GM18505 (cell line): ENCODE data around the gene TP73.

Experiments
- ATAC-seq: cut with Tn5 transposase; IDR thresholded peaks from one replicate; pipeline ENCODE4 v1.9.1; 2021; ENCODE audit not compliant: unreplicated experiment
- POLR2A ChIP-seq: IDR thresholded peaks from 4 replicates; pipeline ENCODE4 v1.6.1; 2011; ENCODE audit warnings: borderline replicate concordance; ENCODE audit not compliant: insufficient read depth, insufficient read length; ENCODE audit errors: extremely low read depth

The TP73 gene

GRCh38 chr1:3702990-3703728, 50.8 kb downstream of the TP73 start:
- no peak for ATAC-seq

GRCh38 chr1:3703786-3704371, 51.6 kb downstream of the TP73 start:
- no peak for TF ChIP-seq POLR2A
- ATAC-seq = no peak

More at GRCh38 chr1:3702990-3703728, 50.8 kb downstream of the TP73 start:
- TF ChIP-seq POLR2A = no peak

DNA sequence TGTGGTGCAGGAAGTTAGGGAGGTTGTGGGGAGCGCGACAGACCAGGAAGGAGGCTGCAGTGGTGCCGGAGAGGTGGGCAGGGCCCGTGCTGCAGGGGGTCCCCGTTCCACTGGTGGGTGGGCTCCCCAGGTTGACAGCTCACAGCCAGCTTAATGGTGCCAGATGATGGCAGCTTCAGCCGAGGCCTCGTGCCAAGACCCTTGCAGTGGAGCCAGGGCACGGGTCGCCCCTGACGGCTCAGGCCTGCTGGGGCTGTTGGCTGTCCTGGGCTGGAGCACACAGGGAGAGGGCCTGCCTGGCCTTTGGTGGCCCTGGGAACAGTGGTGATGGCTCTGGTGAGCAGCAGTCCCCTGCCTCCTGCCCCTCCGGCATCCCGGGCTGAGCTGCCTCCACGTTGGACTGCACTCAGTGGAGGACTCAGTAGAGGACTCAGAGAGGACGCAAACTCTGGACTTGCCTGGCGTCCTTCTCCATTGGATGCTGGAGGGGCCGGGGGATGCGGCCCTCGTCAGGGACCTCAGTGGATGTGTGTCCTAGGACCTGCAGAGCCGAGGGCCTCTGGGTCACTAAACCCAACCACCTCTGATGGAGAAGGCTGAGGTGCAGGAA, 53.1 kb downstream of the TP73 start:
- TF ChIP-seq POLR2A = no peak
- ATAC-seq = no peak

GRCh38 chr1:3706651-3707297, 54.5 kb downstream of the TP73 start:
- no peak for ATAC-seq
- no peak for TF ChIP-seq POLR2A

GRCh38 chr1:3707298-3707938, 55.1 kb downstream of the TP73 start:
- TF ChIP-seq POLR2A = no peak
- no peak for ATAC-seq

GRCh38 chr1:3707939-3708328, 55.6 kb downstream of the TP73 start:
- no peak for TF ChIP-seq POLR2A
- ATAC-seq = no peak

GRCh38 chr1:3708791-3709190, 56.5 kb downstream of the TP73 start:
- ATAC-seq = no peak

GRCh38 chr1:3710251-3710650, 57.9 kb downstream of the TP73 start:
- no peak for ATAC-seq
- TF ChIP-seq POLR2A = no peak

More at GRCh38 chr1:3708791-3709190, 56.5 kb downstream of the TP73 start:
- no peak for TF ChIP-seq POLR2A

DNA sequence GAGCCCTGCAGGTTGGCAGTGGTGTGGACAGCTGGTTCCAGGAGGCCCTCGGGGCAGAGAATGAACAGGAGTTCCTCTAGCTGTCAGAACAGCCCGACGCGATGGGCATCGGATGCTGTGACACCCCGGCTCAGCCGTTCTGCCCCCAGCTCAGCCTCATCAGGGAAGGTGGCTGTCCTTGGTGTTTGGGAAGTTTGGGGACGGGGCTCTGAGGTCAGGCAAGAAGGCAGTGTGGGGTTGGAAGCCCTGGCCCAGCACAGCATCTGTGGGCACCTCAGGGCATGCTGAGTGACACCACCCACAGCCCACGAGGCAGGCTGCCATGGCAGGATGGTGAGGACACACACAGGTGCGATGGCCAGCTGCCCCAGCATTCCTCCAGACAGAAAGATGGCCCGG, 59.1 kb downstream of the TP73 start:
- no peak for TF ChIP-seq POLR2A
- ATAC-seq = no peak

DNA sequence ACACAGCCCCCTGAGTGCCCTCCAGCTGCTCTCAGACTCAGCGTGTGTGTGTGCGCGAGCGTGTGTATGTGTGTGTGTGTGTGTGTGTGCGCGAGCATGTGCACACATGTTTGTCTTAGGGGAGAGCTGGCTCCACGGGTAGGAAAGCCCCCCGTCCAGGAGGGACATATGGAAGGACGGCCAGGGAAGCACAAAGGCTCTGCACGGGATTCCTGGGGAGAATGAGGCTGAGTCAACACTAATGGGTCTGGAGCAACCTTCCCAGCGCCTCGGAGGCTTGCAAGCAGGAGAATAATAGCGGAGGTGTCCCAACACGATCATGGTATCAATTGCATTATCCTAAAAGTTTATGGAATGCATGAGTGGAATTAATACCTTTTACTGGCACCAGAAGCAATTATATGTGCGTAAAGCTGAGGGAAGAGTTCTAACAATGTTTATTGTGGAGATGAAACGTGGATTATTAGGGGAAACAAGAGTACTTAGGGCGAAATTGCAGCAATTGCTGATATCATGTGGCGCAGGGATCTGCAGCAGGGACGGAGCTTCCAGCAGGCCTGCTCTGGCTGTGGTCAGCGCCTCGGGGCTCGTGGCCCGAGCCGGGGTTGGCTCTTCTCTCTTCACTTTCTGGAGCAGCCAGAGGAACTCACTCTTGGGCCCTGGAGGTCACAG, 59.6 kb downstream of the TP73 start:
- no peak for ATAC-seq
- TF ChIP-seq POLR2A = no peak

DNA sequence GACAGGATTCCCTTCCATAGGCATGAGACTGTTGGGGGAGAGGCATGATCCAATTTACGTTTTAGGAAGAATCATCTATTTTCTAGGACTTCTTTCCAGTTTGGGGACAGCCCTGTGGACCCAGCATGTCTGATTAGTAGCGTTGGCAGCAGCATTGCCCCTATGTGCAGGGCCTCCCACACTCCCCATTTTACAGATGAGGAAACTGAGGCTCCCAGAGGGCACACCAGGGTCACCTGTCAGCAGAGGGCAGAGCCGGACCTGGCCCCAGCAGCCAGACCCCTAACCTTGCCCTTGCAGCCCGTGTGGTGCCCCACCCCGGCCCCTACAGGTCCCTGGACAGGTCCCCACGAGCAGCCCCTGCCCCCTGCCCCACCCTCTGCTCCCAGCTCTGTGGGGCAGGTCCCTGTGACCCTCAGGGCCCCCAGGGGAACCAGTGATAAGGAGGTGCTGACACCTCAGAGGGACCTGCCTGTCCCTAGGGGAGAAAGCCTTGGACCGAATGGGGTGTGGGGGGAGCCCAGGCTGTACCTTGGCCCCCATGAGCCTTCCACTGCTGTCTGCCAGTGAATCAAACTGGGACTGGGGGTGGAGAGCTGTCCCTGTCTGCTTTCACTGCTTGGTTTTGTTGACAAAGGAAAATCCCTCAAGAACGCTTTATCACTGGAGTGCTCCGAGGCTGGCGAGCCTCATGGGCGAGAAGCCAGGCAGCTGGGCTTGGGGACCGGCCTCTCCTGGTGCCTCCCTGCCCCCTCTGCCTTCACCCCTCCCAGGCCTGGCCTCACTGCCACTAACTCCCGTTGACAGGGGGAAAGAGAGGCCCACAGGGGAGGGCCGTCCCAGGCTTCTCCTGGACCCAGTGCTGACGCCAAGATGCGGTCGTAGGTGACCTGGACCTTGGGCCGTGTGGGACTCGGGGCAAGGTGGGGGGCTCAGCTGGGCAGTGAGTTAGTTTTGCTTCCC, 60.5 kb downstream of the TP73 start:
- no peak for ATAC-seq
- TF ChIP-seq POLR2A = no peak

DNA sequence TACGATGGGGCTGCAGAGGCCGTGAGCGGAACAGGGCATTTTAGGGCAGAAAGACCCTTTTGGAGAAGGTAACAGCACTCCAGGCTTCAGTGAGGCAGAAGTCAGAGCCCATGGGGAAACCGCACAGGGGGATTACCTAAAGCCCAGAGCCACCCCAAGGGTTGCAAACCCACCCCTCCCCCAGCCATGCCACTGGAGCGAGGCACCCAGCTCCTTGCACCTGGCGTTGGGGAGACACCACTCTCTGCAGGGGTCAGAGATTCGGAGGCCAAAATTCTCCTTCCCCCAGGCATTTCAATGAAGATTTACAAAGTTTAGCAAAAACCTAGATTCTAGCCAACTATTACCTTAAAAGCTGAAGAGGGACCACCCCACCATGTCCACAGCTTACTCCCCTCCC, 61.5 kb downstream of the TP73 start:
- ATAC-seq = no peak
- TF ChIP-seq POLR2A = no peak
